GM18867 (cell line): ENCODE data around the gene INSC.

Source experiments
- ATAC-seq: cut with Tn5 transposase; IDR thresholded peaks from one replicate; pipeline ENCODE4 v1.9.1; 2021; ENCODE audit warnings: mild to moderate bottlenecking, moderate library complexity; ENCODE audit not compliant: unreplicated experiment

Gene INSC

GRCh38 chr11:15179167-15179566 lies 64.4 kb downstream of the INSC start:
- ATAC-seq, result no peak

GRCh38 chr11:15180212-15180792 lies 65.6 kb downstream of the INSC start:
- ATAC-seq, result peak; percentile 87

- no peak for ATAC-seq
These were observed 67.6 kb downstream of the INSC start for GRCh38 chr11:15182372-15182771.

GRCh38 chr11:15185021-15185420 lies 70.3 kb downstream of the INSC start:
- no peak for ATAC-seq

GRCh38 chr11:15186146-15186545 lies 71.4 kb downstream of the INSC start:
- ATAC-seq, result no peak

GRCh38 chr11:15189189-15189588 lies 74.5 kb downstream of the INSC start:
- ATAC-seq, result no peak

- ATAC-seq, result no peak
These were observed 75.1 kb downstream of the INSC start for GRCh38 chr11:15189641-15190365.

DNA sequence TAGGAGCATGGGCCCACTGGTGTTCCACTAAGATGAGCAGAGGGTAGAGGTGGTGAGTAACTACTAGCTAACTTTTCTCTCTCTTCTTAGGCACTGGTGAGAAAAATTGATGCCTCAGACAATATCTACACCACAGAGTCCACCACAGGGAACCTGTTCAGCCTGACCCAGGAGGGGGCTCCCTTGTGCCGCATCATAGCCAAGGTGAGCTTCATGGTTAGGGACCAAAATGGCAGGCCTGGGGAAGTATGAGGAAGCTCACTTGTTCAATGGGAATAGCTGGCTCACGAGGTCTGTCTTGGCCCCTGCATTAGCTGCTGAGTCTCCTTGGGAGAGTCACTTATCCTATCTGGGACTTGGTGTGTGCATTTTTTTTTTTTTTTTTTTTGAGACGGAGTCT lies 75.9 kb downstream of the INSC start:
- ATAC-seq, result no peak

- ATAC-seq, result no peak
These were observed 77.4 kb downstream of the INSC start for GRCh38 chr11:15192005-15192556.

DNA sequence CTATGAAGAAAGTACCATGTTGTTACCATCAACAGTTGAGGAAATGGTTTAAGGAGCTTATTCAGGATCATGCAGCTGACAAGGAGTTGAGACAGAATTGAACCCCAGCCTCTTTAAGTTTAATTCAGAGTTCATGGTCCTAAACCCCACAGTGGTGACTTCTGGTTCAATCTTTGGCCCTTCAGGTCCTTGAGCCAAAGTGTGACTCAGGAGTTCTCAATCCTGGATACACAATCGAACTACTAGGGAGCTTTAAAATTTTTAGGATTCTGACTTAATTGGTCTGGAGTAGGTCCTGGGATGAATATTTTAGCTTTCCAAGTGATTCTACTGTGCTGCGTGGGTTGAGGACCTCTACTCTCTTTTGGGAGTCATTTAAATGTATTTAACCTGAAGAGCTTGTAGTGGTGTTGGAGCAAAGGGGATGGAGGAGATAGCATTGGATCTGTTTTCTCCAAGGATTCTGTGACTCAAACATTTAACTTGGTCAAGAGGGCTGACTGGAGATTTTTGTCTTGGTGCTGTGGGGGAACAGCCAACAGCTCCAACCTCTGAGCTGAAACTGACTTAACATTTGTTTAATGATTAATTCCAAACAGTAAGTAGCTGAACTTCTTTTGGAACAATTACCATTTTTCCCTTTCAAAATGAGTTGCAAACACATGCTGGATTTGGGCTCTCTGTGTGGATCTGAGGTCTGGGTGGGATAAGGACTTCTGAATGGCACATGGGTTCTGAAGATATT lies 80.1 kb downstream of the INSC start:
- no peak for ATAC-seq

- no peak for ATAC-seq
These were observed 80.9 kb downstream of the INSC start for GRCh38 chr11:15195454-15196200.

DNA sequence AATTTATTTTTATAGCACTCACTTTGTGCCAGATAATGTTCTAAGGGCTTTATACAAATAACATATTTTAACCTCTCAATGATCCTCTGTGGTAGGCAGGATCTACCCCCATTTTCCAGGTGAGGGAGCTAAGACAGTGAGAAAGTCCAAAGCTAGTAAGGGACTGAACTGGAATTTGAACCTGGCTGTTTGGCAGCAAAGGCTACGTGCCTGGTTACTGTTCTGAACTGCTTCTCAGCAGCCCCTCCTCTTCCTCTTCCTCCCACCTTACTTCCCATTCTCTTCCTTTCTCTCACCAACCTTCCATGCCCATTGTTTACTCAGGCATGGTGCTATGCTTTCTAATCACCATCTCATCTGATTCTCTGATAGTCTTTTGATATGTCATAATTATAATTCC lies 82.0 kb downstream of the INSC start:
- ATAC-seq, result no peak

DNA sequence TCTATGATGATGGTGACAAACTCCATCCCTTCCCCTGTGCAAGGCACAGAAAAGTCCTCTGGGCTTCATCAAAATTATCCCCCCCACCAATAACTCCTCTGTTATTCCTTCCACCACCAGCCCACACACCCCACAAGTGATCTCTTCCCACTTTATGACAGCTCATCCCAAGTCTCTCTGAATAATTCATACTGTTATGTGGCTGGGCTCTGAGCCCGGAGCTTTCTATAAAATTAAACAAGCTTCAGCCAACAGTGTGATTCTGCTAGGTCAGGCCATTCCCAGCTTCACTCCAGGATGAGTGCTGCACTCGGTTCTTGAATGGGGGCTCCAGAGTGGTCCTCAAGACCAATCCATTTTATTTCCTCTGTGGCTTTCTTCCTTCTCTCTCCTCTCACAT lies 83.0 kb downstream of the INSC start:
- ATAC-seq, result no peak

DNA sequence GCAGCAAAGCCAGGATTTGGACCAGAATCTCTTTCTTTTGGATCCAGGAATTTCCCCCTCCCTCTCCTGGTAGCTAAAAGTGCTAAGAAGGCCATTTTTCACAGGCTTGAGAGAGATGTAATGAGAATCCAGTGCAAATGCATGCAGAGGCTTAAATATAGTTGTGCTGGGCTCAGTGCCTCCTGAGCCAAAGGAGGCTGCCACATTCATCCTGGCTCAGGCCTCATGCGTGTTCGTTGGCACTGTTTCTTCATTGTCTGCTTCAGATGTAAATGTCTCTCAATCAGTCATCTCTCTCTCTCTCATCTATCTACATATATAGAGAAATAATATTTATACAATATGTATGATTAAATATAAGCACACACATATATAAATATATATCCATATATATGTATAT lies 83.6 kb downstream of the INSC start:
- ATAC-seq, result no peak

DNA sequence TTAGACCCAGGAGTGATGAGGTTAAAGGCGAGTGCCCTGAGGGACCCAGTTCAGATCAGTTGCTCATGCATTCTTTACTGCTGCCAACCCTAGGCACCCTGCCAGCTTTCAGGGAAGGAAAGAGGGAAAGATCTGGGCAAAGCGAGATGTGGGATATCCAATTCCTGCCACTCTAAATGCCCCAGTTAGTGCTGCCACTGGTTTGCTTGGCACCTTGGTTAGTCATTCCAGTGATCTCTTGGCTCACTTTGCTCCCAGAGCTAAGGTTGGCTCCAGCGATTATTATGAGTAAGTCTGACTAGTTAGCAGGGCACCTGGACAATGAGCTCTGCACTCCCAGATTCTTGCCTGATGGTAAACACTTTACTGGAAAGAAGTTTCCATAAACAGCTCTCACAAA lies 85.0 kb downstream of the INSC start:
- no peak for ATAC-seq

GRCh38 chr11:15200696-15201095 lies 86.0 kb downstream of the INSC start:
- no peak for ATAC-seq

- no peak for ATAC-seq
These were observed 86.9 kb downstream of the INSC start for GRCh38 chr11:15201586-15201985.

DNA sequence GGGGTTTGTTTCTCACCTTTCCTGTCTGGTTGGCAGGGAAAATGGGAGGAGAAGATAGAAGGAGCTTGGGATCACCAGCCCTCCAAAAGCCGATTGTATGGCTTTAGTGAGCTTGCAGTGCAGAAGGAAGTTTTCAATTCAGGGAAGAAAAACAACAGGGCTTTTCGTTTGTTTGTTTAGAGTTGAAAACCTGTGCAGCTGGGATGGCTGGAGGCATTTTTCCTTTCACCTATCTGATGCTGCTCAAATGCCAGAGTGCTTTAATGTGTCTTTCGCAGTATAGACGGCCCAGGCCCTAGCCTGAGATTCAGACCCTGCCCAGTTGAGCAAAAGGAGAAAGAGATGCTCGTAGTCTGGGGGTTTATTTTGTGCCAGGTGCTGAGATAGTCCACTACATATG lies 87.9 kb downstream of the INSC start:
- ATAC-seq, result no peak

GRCh38 chr11:15204711-15205110 lies 90.0 kb downstream of the INSC start:
- ATAC-seq, result no peak

DNA sequence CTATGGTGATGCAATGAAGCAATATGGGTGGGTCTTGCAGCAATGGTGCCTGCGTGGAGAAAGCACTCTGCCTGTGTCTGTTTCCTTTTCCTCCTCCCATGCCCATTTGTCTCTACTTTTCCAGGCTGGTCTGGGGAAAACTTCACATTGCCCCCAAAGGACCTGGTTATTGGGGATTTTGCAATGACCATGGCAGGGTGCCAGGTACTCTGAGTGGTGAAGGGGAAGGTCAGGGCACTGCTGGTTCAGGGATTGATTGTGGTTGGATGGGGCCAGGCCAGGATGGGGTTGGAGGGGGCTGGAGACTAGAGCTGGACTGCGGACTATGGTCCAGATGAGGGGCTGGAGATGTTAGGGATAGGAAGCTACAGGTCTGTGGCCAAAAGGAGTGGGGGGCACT lies 92.1 kb downstream of the INSC start:
- ATAC-seq, result no peak
